ENCODE measurements around the gene KCNS3.

The KCNS3 gene, protein sequence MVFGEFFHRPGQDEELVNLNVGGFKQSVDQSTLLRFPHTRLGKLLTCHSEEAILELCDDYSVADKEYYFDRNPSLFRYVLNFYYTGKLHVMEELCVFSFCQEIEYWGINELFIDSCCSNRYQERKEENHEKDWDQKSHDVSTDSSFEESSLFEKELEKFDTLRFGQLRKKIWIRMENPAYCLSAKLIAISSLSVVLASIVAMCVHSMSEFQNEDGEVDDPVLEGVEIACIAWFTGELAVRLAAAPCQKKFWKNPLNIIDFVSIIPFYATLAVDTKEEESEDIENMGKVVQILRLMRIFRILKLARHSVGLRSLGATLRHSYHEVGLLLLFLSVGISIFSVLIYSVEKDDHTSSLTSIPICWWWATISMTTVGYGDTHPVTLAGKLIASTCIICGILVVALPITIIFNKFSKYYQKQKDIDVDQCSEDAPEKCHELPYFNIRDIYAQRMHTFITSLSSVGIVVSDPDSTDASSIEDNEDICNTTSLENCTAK

DNA sequence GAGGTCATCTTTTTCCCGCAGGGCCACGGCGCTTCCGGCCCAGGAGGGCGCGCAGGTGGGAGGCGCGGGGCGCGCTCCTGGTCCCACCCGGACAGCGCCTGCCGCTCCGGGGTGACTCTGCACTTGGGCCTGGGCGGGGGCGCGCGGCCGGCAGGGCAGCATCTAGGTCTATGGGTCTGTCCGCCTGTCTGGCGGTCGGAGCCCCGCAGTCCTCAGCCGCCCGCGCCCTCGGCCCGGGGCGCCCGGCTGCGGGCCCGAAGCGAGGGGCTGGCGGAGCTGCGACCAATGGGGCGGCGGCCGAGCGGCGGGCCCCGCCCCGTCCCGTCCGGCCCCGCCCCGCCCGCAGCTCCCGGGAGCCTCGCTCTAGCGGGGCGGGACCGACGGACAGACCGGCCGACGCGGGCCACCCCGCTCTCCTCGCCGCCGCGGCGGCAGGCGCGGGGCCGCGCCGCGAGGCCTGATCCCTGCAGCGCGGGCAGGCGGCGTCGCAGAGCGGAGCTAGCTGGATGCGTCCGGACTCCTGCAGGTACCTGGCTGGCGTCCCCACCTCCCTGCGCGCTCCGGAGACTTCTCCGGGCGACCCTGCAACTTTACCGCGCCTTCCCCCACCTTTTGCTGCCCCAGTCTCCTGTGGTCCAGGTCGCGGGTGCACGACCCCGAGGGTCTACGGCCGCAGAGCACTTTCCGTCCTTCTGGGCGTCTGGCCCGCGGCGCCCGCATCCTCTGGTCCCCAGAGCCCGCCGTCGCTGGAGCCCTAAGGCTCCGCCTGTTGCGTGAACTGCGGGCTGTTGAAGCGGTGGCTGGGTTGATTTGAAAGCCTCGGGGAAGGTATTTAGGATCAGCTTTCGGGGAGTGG lies at the start of gene KCNS3:
Gene KCNS3 (plus strand): TSS at position 387 of the 856 bp plus-strand sequence. CDS start 52,342 bp downstream, outside the sequence.
- peak; percentile 43 to 72 (median 48) for DNase-seq

DNA sequence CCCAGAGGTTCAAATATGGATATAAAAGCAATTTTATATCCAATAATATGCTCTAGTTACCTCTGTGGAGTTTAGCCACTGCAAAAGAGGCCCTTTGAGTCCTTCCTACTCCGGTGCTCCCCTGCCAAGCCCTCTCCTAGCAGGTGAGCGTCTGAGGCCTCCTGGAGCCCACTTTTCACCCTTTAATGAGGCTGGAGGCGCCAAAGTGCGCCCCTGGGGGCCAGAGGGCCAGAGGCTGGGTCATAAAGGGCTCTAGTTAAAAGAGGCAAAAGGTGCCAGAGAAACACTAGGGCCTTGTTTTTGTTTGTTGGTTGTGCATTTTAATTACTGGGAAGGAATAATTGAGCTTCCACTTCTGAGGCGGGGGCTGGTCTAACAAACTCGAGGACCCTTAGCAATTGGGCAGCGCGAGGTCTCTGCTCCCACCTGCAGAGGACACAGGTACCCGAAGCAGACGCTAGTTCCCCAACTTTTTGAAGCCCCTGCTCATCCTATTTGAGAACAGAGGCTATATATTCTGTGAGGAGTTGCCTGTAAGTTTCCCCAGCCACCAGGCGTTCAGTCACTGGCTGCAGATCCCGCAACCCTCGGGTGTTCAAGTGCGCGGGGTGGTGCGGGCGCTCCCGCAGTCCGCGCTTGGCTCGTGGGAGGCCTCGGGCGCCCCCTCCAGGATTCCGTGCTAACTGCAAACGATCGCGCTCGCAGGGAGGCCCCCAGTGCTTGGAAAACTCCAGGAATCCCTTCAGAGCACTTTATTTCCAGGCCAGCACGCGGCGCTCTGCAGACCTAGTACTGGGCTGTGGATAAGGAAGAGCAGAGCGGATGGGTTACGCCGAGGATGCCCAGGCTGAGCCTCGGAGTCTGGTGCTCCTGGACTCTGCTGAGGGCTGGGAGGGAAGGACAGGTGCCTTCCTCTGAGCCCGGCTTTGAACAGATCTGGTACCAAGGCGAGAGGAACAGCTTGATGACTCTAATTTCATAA lies 48.1 kb upstream of the KCNS3 start:
- peak; percentile 84 to 87 (median 86) for DNase-seq

DNA sequence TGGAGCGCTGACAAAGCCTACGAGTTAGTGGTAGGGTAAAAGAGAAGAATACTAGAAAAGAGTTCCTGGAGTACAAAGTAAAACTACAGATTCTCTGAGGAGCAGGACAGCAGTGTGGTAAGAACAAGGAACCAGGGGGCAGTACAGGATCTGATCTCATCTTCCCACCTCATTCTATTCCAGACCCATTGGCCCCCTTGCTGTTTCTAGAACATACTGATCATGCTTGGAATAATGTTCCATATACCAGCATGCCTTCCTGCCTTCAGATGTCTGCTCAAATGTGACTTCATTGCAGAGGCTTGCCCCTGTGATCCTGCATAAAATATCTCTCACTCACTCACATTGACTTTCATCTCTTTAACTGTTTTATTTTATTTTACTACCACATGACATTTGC lies 43.0 kb upstream of the KCNS3 start:
- DNase-seq: no peak

DNA sequence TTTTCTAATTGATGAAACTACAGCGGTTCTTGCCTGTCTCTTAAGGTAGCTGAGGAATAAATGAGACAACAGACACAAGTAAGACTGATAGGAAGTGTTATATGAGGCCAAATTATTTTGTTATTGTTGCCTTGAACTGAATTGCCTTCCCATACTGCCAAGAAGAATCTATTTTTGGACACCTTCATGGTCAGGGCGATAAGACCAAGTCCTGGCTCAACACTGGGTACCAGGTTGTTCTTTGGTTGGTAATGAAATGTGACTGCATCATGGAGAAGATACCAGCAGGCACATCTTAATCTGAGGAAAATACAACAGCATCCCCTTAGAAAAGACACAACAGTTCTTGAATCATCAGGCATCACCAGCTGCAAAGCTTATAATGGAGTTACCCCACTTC lies 38.5 kb upstream of the KCNS3 start:
- DNase-seq: no peak

DNA sequence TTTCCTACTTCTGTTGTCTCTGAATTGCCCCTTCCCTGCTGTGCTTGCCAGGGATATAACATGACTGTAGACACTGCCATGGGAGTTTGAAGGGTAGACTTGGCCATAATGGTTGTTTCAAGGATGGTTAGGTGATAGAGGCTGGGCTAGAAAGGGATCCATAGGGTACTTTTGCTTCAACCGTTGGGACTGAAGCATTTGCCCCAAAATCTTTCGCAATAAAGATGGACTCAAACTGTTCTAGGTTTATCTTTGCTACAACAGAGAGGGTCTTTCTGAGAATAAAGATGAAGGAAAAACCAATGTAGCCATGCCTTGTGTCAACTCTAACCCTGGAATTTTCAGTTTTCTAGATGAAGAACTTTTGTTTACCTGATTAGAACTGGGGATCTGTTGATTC lies 35.0 kb upstream of the KCNS3 start:
- no peak for DNase-seq

DNA sequence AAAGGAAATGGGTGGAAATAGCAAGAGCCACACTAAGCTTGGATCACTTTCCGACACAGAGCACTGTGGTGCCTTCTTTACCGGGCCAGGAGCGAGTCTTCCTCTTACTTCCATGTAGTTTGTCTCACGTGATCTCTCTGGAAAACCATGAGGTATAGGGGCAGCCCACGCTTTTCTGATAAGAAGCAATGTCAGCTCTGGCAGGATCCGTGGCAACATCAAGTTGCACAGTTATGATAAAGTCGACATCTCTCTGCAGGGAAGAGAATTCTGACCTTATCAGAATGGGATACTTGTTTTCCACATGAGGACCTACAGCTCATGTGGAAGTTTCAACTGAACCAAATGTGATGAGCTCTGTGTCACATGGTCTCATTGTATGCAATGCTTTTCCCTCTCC lies 32.7 kb upstream of the KCNS3 start:
- DNase-seq: no peak

DNA sequence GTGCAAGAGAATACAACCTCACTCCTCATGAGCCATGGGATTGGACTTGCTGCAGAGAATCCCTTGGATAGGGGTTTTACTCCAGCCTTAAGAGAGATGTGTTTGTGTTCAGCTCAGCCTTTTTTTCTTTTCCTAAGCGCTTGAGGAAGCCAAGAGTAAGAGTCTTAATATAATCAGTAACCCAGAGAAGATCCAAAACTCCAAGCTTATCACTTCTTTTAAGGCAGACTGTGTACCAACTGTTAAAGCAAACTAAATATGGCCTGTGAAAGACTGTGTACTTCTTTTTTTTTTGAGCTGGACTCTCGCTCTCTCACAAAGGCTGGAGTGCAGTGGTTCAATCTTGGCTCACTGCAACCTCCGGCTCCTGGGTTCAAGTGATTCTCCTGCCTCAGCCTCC lies 31.8 kb upstream of the KCNS3 start:
- DNase-seq: no peak

DNA sequence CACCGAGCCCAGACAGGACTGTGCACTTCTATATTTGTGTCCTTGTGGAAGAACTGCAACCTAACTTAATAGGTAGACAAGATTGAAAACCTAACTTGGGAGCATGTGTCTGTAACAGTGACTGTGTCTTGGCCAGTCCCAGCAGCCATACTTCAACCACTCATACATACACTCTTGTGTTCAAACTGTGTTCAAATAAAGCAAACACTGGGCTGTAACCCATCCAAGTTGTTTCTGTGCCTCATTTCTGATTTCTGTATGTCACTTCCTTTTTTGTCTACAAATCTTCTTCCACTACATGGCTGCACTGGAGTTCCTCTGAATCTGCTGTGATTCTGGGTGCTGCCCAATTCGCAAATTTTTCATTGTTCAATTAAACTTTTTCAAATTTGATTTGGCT lies 31.2 kb upstream of the KCNS3 start:
- no peak for DNase-seq

DNA sequence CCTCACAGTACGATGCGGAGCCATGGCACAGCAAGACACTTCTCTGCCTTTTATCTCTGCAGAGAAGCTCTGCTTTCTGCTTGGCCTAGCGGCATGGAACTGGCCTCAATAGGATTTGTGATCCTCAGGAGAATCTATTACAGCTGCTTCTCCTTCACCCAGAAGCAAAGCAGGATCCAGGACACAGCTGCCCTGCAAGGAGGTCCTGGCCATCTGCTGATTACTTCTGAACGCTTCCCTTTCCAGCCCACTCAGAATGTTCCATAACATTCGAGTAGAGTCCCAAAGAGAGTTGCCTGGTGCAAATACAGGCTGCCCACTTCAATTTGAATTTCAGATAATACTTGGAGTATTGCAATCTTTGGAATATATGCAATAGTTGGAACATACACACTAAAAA lies 29.2 kb upstream of the KCNS3 start:
- DNase-seq: no peak

DNA sequence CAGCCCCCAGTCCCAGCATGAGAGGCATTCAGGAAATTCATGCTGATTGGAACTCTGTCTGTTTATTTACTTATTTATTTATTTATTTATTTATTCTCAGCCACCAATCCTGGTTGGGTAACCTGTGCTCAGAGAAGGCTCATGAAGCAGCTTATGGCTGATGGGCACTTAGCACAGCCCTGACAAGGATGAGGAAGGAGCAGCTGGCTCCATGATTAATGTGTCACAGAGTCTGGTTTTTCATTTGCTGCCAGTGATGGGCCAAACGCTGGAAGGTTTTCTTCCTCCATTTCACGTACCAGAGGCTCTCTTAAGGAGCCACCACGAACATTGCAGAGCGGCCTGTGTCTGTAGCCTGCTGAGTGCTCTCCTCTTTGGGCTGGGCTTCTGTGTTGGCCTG lies 28.3 kb upstream of the KCNS3 start:
- no peak for DNase-seq

DNA sequence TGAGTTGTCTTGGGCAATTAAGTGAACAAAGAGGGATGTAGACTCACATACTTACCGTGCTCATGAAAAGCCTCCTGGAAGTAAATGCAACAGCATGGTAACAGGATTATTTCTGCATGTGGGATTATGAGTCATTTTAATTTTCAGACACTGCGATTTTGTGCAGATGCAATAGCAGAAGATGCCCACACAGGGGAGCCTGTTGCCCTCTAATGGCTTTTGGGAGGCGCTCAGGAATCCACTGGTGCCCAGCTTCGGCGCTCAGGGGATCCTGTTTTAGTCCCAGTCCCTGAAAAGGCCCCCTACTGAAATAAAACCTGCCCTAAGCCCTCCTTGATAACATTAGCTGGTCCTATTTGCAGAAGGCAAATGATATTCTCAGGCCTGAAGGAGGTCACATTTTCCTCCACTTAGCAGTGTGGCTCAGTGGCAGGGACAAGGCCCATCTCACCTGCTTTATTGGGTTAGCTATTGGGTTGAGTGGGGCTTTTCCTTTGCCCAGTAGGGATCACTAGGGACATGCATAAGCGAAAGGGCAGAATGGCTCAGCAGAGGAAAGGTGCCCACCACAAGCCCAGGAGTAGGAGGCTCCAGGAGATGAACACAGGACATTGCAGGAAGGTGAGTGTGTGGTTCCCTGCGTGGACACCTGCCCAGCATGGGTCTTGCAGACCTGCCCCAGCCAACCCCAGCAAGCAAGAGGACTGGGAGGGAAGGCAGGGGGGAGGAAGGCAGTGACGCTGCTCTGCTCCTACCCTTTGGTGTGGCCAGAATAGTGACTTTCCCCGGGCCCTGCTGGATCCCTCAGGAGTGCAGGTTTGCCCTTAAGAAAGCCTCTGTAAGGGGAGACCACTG lies 26.5 kb upstream of the KCNS3 start:
- peak; percentile 79 to 82 (median 80) for DNase-seq

DNA sequence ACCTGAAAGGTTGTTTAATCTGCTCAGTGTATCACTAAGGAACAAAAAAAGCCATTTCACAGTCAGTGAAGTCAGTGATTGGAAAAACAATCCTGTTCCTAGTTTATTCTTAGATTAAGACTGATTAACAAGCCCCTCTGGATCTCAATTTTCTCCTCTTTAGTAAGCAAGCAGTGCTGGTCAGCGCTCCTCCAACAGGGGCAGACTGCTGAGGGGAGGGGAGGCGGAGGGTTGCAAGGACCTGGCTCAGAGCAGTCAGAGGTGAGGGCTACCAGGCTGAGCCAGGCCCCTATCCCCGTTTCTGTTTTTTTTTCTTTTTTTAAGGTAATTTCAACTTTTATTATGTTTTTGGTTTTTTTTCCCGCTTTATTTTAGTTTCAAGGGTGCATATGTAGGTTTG lies 24.7 kb upstream of the KCNS3 start:
- no peak for DNase-seq

DNA sequence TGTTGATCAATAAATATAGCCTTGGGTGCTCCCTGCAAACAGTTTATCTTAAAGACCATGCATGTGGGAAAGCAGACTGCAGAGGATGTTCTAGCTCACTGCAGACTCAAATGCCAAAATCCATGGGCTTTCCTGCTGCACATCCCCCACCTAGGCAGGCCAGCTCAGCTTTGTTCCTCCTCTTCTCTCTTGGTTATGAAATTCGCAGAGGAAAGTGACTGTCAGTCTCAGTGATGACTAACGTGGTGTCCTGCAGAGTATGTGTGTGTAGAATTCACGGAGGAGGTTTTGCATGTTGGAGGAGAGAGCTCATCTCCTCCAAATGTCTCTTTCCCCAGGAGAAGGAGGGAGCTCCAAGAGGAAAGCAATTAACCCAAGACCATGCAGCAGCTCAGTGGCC lies 21.4 kb upstream of the KCNS3 start:
- peak; percentile 32 to 47 (median 37) for DNase-seq

DNA sequence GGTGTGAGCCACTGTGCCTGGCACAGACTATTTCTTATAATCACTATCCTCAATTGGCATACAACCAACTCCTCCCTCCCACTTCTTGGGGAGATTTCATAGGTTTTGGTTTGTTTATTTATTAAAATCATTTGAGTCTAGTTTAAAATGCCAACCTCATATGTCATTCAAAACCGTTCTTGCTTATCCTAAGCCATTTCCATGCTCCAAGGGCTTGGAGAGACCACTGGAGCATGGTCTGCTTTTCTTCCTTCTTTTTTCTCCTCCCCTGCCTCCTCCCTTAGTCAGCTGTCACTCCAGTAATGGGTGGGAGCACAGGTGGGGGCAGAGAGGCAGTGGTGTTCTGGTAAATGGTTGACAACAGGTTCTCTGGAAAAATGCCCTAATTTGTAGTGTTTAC lies 20.4 kb upstream of the KCNS3 start:
- no peak for DNase-seq

DNA sequence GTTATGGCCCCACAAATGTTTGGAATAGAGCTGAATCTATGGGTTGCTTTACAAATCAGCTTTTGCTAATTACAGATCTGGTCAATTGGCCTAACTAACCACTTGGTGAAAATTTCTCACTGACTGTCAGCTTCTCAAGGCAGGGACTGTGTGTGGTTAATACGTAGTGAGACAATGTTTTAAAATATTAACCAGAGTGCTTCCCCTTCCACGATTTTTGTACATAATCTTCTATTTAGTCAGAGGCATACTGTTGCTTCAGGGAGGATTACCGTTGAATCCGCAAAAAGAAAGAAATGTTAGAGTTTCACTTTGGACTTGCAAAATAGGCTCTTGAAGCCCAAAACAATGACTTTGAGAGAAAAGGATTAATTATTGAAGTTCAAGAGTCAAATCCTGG lies 14.9 kb upstream of the KCNS3 start:
- no peak for DNase-seq

DNA sequence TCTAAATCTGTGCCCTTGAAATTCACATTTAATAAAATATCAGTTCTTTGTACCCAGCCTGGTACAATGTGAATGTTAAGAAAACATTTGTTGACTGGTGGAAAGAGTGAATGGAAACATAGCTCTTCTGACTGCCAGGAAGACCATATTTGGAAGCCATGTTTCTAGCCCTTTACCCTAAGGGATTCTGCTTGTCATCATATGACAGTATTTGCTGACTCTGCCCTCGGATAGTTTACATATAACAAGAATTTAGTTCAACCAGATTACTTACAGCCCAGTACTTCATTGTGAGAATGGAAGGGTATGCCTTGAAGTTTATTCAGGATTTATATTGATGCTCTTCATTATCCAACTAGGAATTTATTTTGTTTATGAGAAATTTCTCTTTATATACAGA lies 13.8 kb upstream of the KCNS3 start:
- no peak for DNase-seq

DNA sequence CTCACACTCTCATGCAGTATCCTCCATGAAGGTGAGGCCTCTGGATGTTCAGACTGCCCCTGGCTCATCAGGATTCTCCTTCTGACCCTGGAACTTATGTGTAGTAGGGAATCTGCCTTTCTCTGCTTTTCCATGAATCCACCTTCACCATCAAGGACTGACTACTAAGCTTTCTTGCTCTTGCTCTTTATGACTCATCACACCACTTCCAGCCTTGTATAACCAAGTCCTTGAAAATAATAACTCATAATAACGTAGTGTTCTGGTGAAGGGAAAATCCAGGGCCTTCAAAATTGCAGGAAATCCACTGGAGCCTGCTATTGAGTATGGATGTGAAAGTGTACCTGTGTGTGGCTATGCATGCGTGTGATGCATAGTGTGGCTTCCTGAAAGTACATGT lies 11.3 kb upstream of the KCNS3 start:
- no peak for DNase-seq

DNA sequence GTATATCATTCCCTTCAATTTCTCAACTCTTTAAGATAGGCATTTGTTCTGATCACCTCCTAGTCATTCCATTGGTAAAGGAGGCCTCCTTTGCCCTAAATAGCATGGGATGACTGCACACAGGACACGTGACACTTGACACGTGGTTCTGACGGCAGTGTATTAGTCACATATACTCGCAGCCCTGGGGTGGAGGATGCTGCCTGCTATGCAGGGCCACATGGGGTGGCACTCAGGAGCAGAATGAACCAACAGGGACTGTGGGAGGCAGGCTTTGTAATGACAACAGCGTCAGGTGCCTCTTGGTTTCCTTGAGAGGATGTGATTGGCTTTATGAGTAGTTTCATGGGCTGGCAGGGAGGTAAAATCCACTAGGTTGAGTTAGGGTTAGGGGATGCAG lies 9.3 kb upstream of the KCNS3 start:
- DNase-seq: peak; percentile 13 to 30 (median 22)

DNA sequence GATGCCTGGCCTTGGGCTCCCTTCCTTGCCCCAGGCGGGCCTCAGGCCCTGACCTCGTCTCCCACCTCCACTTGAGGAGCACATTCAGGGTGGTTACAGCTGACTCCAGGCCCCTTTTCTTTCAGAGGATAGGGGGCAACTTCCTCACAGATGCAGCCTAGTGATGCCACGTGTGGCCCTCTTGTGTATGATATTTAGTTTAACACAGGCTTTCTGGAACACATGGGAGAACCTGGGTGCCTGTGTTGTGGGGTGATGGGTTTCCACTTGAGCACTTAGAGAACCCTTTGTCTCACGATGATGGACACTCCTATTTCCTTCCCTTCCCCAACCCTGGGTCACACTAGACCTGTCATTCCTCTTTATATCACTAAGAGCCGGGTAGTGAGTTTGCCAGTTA lies 6.8 kb upstream of the KCNS3 start:
- DNase-seq: no peak

DNA sequence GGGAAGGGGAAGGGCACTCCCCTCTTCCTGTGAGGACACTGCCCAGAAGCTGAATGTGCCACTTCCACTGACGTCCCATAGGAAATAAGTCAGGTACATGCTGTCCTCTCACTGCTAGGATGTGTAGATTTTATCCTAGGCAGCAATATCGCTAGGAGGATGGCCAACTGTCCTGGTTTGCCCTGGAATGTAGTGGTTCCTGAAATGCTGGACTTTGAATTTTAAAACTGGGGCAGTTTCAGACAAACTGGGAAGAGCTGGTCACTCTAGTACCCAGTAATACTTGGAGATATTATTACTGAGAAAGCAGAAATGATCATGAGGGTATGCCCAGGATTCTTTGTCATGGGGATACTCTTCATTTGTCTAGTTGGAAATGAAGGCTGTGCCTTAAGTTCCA lies 5.4 kb upstream of the KCNS3 start:
- DNase-seq: no peak

DNA sequence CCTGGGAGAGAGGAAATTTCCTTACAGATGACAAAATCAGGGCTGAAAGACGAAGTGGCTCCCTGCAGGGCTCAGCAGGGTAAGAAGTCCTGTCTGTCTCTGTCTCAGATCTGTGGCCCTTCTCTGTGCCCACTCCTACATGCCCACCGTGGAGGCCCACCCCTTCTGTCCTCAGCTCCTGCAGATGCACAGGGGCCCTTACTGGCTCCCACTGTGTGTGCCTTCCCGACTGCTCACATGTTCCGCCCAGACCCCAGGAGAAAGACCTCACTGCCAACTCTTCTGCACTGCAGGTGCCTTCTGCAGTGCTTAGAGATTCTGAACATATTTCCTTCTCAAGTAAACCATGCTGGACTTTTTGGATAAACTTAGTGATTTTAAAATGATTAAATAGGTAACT lies 1.9 kb upstream of the KCNS3 start:
- no peak for DNase-seq

DNA sequence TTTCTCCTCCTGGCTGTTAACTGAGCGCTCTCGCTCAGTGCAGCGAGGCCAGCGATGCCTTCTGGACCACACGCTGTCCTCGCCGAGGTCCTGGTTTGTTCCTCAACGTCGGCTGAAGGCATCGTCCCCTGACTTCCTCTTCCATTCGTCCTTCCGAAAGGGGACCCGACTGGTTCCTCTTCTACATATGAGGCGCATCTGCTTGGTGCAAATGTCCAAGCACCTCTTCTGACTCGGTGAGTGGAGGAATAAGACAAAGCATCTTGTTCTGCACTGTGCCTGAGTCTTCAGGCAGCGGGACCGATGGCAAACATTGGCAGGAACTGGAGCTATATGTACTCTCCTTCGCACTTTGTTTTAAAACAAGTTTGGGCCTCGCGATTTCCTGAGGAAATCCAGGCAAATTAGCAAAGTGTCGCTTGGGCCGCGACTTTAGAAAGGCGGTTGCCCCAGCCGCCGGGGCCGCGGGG lies 621 bp upstream of the KCNS3 start:
- DNase-seq: peak; percentile 65 to 68 (median 65)

Data from suppressor macrophage treated with lipopolysaccharide for 1 hour (primary cell).